ENCODE results near the gene ERP44. TPM values are rescaled to one million over a fixed set of nuclear protein-coding genes. Genes with fewer than 3 reads are reported as not detected.
A peak's percentile ranks its signal among the peaks of the same experiment; 100 is the strongest.
"Not testable (repeated sequence)": the region's sequence is repeated elsewhere in the genome, so short reads cannot be mapped to it uniquely, and the experiment has no call there.

ERP44 gene
- total and polyA plus RNA-seq, 9 donors, result 16.0 to 26.5 (median 18.8) TPM

DNA sequence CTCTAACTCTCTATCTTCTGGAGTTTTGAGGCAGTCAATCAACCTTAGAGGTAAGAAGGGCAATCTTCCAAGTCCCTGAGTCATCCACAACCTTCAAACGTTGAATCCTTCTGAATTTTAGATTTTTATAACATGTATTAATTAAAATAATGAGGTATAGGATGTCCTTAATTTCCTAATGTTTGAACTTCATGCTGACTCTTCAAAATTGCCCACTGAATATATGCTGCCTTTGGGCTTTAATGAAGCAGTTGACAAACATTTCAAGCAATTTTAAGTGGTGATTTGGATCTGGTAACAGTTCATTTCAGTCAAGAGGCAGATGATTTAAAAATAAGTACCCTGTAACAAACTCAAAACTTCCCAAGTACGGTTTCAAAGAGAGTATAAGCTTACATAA, 26.0 kb downstream of the ERP44 start:
- Histone ChIP-seq H3K27ac (ENCODE audit: low read length) (no peak overlapping the region), H3K4me1 (ENCODE audit: control insufficient read depth, insufficient read depth, low read length) (no peaks in the 10 kb centered on the region), H3K27me3 (ENCODE audit: control insufficient read depth, insufficient read depth, low read length) (no peaks in the 10 kb centered on the region), H3K4me3 (ENCODE audit: low read length) (no peak overlapping the region), H3K36me3 (ENCODE audit: control insufficient read depth, insufficient read depth, low read length) (no peaks in the 10 kb centered on the region), H3K9me3 (replicated peaks; ENCODE audit: control insufficient read depth, low read depth, low read length) (no peaks in the 10 kb centered on the region)
- DNase-seq, result no peak
- WGBS (ENCODE audit: insufficient coverage), result no CpG with 5 or more reads among the region's 2 CpGs

DNA sequence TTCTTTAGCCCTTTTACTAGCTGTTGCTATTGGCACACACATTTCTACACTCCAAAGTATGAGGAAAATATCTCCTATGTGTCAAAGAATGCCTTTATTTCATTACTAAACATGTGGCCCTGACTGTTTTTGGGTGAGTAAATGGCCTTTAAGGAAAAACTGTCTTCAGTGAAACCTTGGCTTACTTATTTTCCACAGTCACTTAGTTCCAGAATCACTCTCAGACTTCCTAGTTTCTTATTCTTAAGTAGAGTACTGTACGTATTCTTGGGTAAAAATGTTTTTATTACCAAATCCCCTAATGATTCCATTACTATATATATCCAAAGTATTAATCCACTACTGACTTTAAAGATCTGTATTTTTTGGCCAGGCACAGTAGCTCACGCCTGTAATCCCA, 27.5 kb downstream of the ERP44 start:
- WGBS (ENCODE audit: insufficient coverage), result no CpG with 5 or more reads among the region's 2 CpGs
- Histone ChIP-seq H3K9me3 (replicated peaks; ENCODE audit: control insufficient read depth, low read depth, low read length) (no peaks in the 10 kb centered on the region), H3K4me3 (ENCODE audit: low read length) (no peak overlapping the region), H3K36me3 (ENCODE audit: control insufficient read depth, insufficient read depth, low read length) (no peaks in the 10 kb centered on the region), H3K4me1 (ENCODE audit: control insufficient read depth, insufficient read depth, low read length) (no peaks in the 10 kb centered on the region), H3K27me3 (ENCODE audit: control insufficient read depth, insufficient read depth, low read length) (no peaks in the 10 kb centered on the region), H3K27ac (ENCODE audit: low read length) (no peak overlapping the region)
- DNase-seq, result peak; percentile 82

DNA sequence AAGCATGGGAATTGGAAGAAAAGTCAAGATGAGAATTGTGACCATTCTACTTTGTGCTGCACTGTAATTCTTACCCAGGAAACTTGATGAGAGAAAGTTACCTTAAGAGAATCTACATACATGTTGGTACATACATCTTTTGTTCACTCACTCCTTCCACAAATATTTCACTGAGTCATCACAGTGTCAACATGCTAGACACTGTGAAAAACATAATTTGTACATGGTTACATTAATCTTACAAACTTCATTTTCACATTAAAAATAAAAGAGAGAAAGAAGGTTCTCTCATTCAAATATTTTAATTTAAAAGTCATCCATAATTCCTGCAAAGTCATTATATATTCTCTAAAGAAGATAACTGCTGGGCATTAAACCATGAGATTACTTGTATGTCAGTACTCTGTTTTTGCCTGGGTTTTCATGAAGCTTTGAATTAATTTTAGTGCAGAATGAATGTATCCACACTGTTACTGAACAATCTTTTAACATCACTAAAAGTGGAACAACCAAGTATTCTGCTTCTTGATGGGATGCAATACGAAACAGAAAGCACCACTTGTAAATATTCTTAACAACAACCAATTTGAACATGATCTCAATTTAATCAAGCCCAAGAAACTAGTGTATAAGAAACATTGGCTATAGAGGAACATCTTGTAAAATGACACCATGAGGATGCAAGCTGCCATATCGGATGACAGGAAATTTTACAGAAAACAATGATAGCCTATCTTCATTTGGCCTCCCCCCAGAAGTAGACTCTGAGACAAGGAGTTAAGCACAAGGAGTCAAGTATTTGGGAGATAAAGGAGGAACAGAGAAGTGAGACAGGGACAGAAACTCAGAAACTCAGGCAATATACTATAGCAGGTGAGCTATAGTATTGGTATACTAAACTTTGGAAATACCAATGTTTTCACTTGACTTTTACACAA, 28.4 kb downstream of the ERP44 start:
- Histone ChIP-seq H3K9me3 (replicated peaks; ENCODE audit: control insufficient read depth, low read depth, low read length) (no peaks in the 10 kb centered on the region), H3K36me3 (ENCODE audit: control insufficient read depth, insufficient read depth, low read length) (no peaks in the 10 kb centered on the region), H3K4me1 (ENCODE audit: control insufficient read depth, insufficient read depth, low read length) (no peaks in the 10 kb centered on the region), H3K27me3 (ENCODE audit: control insufficient read depth, insufficient read depth, low read length) (no peaks in the 10 kb centered on the region), H3K27ac (ENCODE audit: low read length) (no peak overlapping the region), H3K4me3 (ENCODE audit: low read length) (no peak overlapping the region)
- no CpG with 5 or more reads among the region's 2 CpGs for WGBS (ENCODE audit: insufficient coverage)
- DNase-seq, result no peak

DNA sequence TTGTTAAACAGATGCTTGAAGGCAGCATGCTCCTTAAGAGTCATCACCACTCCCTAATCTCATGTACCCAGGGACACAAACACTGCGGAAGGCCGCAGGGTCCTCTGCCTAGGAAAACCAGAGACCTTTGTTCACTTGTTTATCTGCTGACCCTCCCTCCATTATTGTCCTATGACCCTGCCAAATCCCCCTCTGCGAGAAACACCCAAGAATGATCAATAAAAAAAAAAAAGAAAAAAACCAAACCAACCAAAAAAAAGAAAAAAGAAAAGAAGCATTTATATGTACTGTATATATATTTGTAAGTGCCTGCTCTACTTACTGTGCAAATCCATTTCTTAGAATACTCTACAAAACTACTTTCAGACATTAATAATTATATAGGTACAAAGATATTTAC, 29.7 kb downstream of the ERP44 start:
- not testable (repeated sequence) for H3K36me3 ChIP-seq (ENCODE audit: control insufficient read depth, insufficient read depth, low read length); H3K27me3 ChIP-seq (ENCODE audit: control insufficient read depth, insufficient read depth, low read length); H3K4me3 ChIP-seq (ENCODE audit: low read length); H3K4me1 ChIP-seq (ENCODE audit: control insufficient read depth, insufficient read depth, low read length); DNase-seq; H3K9me3 ChIP-seq (replicated peaks; ENCODE audit: control insufficient read depth, low read depth, low read length); H3K27ac ChIP-seq (ENCODE audit: low read length)
- WGBS (ENCODE audit: insufficient coverage), result no CpG with 5 or more reads among the region's 3 CpGs

DNA sequence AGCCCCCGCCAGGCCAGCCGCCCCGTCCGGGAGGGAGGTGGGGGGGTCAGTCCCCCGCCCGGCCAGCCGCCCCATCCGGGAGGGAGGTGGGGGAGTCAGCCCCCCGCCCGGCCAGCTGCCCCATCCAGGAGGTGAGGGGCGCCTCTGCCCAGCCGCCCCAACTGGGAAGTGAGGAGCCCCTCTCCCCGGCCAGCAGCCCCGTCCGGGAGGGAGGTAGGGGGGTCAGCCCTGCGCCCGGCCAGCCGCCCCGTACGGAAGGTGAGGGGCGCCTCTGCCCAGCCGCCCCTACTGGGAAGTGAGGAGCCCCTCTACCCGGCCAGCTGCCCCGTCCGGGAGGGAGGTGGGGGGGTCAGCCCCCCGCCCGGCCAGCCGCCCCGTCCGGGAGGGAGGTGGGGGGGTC, 30.8 kb downstream of the ERP44 start:
- not testable (repeated sequence) for H3K27ac ChIP-seq (ENCODE audit: low read length); DNase-seq; H3K4me1 ChIP-seq (ENCODE audit: control insufficient read depth, insufficient read depth, low read length); H3K9me3 ChIP-seq (replicated peaks; ENCODE audit: control insufficient read depth, low read depth, low read length); H3K27me3 ChIP-seq (ENCODE audit: control insufficient read depth, insufficient read depth, low read length); H3K36me3 ChIP-seq (ENCODE audit: control insufficient read depth, insufficient read depth, low read length); H3K4me3 ChIP-seq (ENCODE audit: low read length)
- 100% methylated on average over 4 of the region's 30 CpGs for WGBS (ENCODE audit: insufficient coverage)

DNA sequence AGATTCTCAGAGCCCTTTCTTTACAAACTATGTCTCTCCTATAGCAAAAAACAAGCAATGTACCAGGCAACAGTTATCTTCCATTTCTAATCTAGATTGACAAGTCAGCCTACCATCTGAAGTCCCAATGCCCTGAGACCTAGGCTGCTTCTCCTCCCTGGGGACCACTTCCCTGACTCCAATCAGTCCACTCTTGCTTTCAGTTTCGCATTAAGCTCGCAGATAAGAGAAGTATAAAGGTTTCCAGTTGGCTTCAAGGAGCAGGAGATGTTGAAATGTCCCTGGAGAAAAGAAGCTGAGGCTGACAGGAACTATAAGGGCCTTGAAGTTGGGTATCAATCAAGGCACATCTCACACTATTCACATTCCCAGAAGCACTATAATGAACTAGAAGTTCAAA, 32.3 kb downstream of the ERP44 start:
- H3K4me3 ChIP-seq (ENCODE audit: low read length), result no peak overlapping the region
- peak; percentile 25 for DNase-seq
- no peak overlapping the region for H3K27ac ChIP-seq (ENCODE audit: low read length)
- no peaks in the 10 kb centered on the region for H3K9me3 ChIP-seq (replicated peaks; ENCODE audit: control insufficient read depth, low read depth, low read length)
- H3K27me3 ChIP-seq (ENCODE audit: control insufficient read depth, insufficient read depth, low read length), result no peaks in the 10 kb centered on the region
- H3K4me1 ChIP-seq (ENCODE audit: control insufficient read depth, insufficient read depth, low read length), result no peaks in the 10 kb centered on the region
- WGBS (ENCODE audit: insufficient coverage), result no CpG with 5 or more reads among the region's 2 CpGs
- no peaks in the 10 kb centered on the region for H3K36me3 ChIP-seq (ENCODE audit: control insufficient read depth, insufficient read depth, low read length)

DNA sequence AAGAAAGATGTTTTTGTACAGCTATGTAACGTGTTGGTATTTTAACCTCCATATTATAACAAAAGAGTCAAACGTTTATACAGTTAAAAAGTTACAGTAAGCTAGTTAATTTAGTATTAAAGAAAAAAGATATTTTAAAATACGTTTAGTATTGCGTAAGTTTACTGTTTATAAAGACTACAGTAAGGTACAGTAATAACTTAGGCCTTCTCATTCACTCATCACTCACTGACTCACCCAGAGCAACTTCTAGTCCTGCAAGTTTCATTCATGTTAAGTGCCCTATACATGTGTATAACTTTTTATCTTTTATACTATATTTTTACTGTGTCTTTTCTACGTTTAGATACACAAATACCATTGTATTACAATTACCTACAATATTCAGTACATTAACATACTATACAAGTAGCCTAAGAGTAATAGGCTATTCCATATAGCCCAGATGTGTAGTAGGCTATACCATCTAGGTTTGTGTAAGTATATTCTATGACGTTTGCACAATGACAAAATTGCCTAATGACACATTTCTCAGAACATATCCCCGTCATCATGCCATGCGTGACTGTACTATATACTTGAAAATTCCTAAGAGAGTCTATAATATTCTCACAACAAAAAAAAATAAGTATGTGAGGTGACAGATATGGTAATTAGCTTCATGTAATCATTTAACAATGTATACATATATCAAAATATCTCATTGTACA, 33.8 kb downstream of the ERP44 start:
- no CpG with 5 or more reads among the region's 8 CpGs for WGBS (ENCODE audit: insufficient coverage)
- Histone ChIP-seq H3K9me3 (replicated peaks; ENCODE audit: control insufficient read depth, low read depth, low read length) (no peaks in the 10 kb centered on the region), H3K36me3 (ENCODE audit: control insufficient read depth, insufficient read depth, low read length) (no peaks in the 10 kb centered on the region), H3K27ac (ENCODE audit: low read length) (no peak overlapping the region), H3K27me3 (ENCODE audit: control insufficient read depth, insufficient read depth, low read length) (no peaks in the 10 kb centered on the region), H3K4me1 (ENCODE audit: control insufficient read depth, insufficient read depth, low read length) (no peaks in the 10 kb centered on the region), H3K4me3 (ENCODE audit: low read length) (no peak overlapping the region)
- DNase-seq, result no peak

DNA sequence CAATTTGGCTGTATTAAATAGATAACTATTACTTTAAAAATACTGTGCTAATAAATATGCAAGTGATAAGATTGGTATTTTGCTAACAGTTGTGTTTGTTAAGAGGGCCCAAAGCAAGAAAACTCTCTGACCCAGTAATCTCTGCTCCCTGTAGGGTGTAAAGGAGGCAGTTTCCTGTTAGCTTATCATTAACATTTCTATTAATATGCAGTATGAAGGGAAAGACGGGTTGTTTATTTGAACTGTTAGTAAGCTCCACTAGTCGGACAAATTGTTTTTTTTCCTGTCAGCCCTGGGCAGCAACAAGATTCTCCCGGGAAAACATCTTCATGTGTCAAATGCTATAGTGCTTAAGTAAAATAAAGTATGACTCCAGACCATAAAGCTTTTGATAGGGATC, 35.6 kb downstream of the ERP44 start:
- Histone ChIP-seq H3K9me3 (replicated peaks; ENCODE audit: control insufficient read depth, low read depth, low read length) (no peaks in the 10 kb centered on the region), H3K4me3 (ENCODE audit: low read length) (no peak overlapping the region), H3K27ac (ENCODE audit: low read length) (no peak overlapping the region), H3K4me1 (ENCODE audit: control insufficient read depth, insufficient read depth, low read length) (no peaks in the 10 kb centered on the region), H3K27me3 (ENCODE audit: control insufficient read depth, insufficient read depth, low read length) (no peaks in the 10 kb centered on the region), H3K36me3 (ENCODE audit: control insufficient read depth, insufficient read depth, low read length) (peaks cover 2% of the 10 kb centered on the region)
- no peak for DNase-seq
- WGBS (ENCODE audit: insufficient coverage), result no CpG with 5 or more reads among the region's 3 CpGs

DNA sequence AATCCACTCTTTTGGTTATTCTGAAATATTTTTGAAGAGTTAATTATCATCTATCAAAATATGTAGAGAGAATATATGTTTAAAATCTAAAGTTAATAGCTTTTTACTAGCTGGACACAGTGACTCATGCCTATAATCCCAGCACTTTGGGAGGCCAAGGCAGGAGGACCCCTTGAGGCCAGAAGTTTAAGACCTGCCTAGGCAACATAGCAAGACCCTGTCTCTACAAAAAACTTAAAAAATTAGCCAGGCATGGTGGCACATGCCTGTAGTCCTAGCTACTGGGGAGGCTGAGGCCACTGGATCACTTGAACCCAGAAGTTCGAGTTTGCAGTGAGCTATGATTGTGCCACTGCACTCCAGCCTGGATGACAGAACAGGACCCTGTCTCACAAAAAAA, 36.1 kb downstream of the ERP44 start:
- H3K9me3 ChIP-seq (replicated peaks; ENCODE audit: control insufficient read depth, low read depth, low read length); H3K36me3 ChIP-seq (ENCODE audit: control insufficient read depth, insufficient read depth, low read length); H3K4me1 ChIP-seq (ENCODE audit: control insufficient read depth, insufficient read depth, low read length); DNase-seq; H3K27ac ChIP-seq (ENCODE audit: low read length); H3K27me3 ChIP-seq (ENCODE audit: control insufficient read depth, insufficient read depth, low read length); H3K4me3 ChIP-seq (ENCODE audit: low read length): not testable (repeated sequence)
- no CpG with 5 or more reads among the region's 1 CpG for WGBS (ENCODE audit: insufficient coverage)

DNA sequence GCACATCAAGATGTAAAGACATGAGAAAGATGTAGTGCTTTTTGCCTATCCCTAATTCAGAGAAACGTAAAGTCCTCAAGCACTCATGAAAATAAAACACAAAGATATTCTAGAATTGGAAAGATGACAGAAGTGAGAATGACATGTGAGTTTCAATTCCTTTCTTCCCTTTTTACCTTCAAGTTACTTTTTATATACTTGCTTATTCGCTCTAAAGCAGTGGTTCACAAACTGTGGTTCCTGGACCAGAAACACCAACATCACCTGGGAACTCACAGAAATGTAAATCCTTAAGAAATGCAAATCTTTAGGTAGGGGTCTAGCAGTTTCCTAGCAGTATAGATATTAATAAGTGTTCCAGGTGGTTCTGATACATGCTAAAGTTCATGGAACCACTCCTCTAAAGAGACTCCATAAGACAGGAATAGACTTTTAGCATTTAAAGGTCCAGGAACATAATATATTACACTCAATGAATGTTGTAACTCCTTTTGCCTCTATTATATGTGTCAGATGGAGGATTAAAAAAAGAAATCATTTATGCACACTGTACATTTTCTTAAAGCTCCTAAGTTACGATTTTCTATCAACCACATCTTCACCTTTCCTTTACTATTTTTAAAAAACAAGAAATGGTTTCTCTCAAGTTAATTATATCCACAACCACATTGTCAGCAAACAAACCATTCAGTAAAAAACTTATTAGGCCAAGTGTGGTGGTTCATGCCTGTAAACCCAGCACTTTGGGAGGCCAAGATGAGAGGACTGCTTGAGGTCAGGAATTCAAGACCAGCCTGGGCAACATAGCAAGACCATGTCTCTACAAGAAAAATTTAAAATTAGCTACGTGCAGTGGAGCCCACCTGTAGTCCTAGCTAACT, 39.9 kb downstream of the ERP44 start:
- WGBS (ENCODE audit: insufficient coverage), result no CpG with 5 or more reads among the region's 4 CpGs
- Histone ChIP-seq H3K4me3 (ENCODE audit: low read length) (no peak overlapping the region), H3K36me3 (ENCODE audit: control insufficient read depth, insufficient read depth, low read length) (peaks cover 2% of the 10 kb centered on the region), H3K27ac (ENCODE audit: low read length) (no peak overlapping the region), H3K4me1 (ENCODE audit: control insufficient read depth, insufficient read depth, low read length) (no peaks in the 10 kb centered on the region), H3K9me3 (replicated peaks; ENCODE audit: control insufficient read depth, low read depth, low read length) (no peaks in the 10 kb centered on the region), H3K27me3 (ENCODE audit: control insufficient read depth, insufficient read depth, low read length) (no peaks in the 10 kb centered on the region)
- no peak for DNase-seq
